ENCODE measurements around the gene ZBTB8B.
"Not testable (repeated sequence)": the region's sequence is repeated elsewhere in the genome, so short reads cannot be mapped to it uniquely, and the experiment has no call there.

Gene ZBTB8B

DNA sequence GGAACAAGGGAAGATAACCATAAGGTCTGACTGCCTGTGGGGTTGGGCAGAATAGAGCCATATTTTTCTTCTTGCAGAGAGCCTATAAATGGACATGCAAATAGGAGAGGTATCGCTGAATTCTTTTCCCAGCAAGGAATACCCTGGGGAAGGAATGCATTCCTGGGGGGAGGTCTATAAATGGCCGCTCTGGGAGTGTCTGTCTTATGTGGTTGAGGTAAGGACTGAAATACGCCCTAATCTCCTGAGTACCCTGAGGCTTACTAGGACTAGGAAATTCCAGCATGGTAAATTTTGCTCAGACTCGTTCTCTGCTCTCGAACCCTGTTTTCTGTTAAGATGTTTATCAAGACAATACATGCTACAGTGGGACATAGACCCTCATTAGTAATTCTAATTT lies 6.1 kb upstream of the ZBTB8B start:
- peaks cover 18 to 20% of the 10 kb centered on the region in 2 donors for H3K9me3 Mint-ChIP-seq
- H3K27me3 Mint-ChIP-seq = peaks cover 32% of the 10 kb centered on the region
- not testable (repeated sequence) for H3K27ac Mint-ChIP-seq, H3K4me1 Mint-ChIP-seq, ATAC-seq, DNase-seq, H3K4me3 Mint-ChIP-seq

DNA sequence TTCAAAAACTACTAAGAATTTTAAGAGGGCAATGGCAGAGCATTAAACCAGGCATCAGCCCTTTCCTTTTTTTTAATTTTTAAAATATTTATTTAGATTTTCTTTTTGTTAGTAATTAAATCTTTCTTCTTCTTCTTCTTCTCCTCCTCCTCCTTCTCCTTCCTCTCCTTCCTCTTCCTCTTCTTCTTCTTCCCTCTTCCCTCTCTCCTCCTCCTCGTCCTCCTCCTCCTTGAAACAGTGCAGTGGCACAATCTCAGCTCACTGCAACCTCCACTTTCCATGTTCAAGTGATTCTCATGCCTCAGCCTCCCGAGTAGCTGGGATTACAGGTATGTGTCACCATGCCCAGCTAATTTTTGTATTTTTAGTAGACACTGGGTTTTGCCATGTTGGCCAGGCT lies 1.9 kb upstream of the ZBTB8B start:
- not testable (repeated sequence) for ATAC-seq, DNase-seq, H3K4me3 Mint-ChIP-seq, H3K27ac Mint-ChIP-seq
- Mint-ChIP-seq H3K4me1 (peaks cover 18% of the 10 kb centered on the region), H3K27me3 (peaks cover 61% of the 10 kb centered on the region), H3K9me3 (peaks cover 16 to 17% of the 10 kb centered on the region in 2 donors)

DNA sequence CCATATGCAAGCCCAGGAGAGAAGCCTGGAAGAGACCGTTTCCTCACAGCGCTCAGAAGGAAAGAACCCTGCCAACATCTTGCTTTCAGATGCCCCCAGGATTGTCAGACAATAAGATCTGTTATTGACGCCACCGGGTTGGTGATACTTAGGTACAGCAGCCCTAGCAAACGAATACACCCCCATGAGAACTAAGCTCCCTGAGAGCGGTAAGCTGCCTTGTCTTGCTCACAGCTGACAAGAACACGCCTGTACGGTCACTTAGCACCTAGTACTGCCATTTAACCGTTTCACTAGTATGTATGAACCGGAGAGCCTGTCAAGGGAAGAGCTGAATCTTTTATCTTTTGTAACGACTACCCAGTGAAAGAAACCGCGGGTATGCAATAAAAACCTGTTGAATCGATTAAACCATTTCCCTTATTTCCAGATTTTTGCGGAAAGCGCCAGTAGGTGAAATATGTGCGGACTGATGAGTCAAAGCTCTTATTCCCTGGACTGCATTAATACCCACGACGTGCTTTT lies 619 bp upstream of the ZBTB8B start:
- Mint-ChIP-seq H3K4me3 (peak overlapping the region; percentile 79 to 87), H3K27ac (no peak overlapping the region), H3K9me3 (peaks cover 3 to 4% of the 10 kb centered on the region in 2 donors), H3K4me1 (peaks cover 18% of the 10 kb centered on the region), H3K27me3 (peaks cover 69% of the 10 kb centered on the region)
- DNase-seq (no peak), ATAC-seq (peak; percentile 50)

DNA sequence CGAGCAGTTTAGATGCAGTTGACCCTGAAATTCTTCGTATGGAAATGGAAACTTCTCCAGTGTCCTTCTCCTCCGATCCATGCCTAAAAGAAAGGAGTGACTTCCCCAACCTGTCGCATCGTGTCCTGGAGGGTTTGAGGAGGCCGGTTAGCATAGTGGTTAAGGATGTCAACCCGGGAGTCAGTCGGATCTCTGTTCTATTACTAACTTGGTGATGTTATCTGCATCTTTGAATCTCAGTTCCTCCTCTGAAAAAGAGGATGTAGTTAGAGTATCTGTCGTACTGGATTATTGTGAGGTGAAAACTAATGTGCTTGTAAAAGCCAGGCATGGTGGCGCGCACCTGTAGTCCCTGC lies 684 bp downstream of the ZBTB8B start:
- H3K9me3 Mint-ChIP-seq = no peaks in the 10 kb centered on the region
- H3K4me1 Mint-ChIP-seq = peaks cover 18% of the 10 kb centered on the region
- ATAC-seq = no peak
- H3K27ac Mint-ChIP-seq = peak overlapping the region in 1 of 2 donors; percentile 27
- no peak for DNase-seq
- H3K27me3 Mint-ChIP-seq = peaks cover 66% of the 10 kb centered on the region
- peak overlapping the region; percentile 79 to 87 for H3K4me3 Mint-ChIP-seq

DNA sequence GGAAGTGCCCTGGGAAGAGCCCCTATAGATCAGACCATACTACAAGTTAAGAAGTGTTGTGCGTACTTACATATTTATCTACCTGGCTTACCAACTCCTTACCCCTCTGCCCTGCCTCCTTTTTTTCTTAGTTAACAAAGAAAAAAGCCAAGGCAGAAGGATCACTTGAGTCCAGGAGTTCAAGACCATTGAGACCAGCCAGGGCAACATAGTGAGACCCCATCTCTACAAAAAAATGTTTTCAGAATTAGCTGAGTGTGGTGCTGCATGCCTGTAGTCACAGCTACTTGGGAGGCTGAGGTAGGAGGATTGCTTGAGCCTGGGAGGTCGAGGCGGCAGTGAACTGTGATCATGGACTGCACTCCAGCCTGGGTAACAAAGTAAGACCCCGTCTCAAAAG lies 1.9 kb downstream of the ZBTB8B start:
- DNase-seq = no peak
- H3K4me1 Mint-ChIP-seq = peaks cover 18% of the 10 kb centered on the region
- no peak overlapping the region for H3K27ac Mint-ChIP-seq
- H3K9me3 Mint-ChIP-seq = no peaks in the 10 kb centered on the region
- no peak for ATAC-seq
- H3K27me3 Mint-ChIP-seq = peaks cover 59% of the 10 kb centered on the region
- no peak overlapping the region for H3K4me3 Mint-ChIP-seq

DNA sequence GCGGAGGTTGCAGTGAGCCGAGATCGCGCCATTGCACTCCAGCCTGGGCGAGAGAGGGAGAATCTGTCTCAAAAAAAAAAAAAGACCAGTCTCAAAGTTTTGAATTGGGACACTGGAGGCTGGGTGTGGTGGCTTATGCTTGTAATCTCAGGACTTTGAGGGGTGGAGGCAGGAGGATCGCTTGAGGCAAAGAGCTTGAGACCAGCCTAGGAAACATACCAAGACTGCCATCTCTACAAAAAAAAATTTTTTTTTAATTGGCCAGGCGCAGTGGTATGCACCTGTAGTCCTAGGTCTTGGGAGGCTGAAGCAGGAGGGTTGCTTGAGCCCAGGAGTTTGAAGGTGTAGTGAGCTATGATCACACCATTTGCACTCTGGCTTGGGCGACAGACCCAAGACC lies 3.9 kb downstream of the ZBTB8B start:
- ATAC-seq (no peak), DNase-seq (no peak)
- no peak overlapping the region for H3K4me3 Mint-ChIP-seq
- no peak overlapping the region for H3K27ac Mint-ChIP-seq
- peaks cover 46% of the 10 kb centered on the region for H3K27me3 Mint-ChIP-seq
- H3K9me3 Mint-ChIP-seq = no peaks in the 10 kb centered on the region
- peaks cover 18% of the 10 kb centered on the region for H3K4me1 Mint-ChIP-seq

DNA sequence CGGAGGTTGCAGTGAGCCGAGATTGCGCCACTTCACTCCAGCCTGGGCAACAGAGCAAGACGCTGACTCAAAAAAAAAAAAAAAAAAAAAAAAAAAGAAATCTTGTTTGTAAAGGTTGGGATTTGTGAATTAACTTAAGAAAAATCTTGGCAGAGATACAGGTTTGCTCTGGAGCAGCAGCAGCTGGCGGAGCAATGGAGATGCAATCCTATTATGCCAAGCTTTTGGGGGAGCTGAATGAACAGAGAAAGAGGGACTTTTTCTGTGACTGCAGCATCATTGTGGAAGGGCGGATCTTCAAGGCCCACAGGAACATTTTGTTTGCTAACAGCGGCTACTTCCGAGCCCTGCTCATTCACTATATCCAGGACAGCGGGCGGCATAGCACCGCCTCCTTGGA lies 5.6 kb downstream of the ZBTB8B start:
- ATAC-seq (no peak), DNase-seq (no peak)
- Mint-ChIP-seq H3K27me3 (peaks cover 32% of the 10 kb centered on the region), H3K4me3 (no peak overlapping the region), H3K27ac (no peak overlapping the region), H3K4me1 (peaks cover 3% of the 10 kb centered on the region), H3K9me3 (no peaks in the 10 kb centered on the region)

DNA sequence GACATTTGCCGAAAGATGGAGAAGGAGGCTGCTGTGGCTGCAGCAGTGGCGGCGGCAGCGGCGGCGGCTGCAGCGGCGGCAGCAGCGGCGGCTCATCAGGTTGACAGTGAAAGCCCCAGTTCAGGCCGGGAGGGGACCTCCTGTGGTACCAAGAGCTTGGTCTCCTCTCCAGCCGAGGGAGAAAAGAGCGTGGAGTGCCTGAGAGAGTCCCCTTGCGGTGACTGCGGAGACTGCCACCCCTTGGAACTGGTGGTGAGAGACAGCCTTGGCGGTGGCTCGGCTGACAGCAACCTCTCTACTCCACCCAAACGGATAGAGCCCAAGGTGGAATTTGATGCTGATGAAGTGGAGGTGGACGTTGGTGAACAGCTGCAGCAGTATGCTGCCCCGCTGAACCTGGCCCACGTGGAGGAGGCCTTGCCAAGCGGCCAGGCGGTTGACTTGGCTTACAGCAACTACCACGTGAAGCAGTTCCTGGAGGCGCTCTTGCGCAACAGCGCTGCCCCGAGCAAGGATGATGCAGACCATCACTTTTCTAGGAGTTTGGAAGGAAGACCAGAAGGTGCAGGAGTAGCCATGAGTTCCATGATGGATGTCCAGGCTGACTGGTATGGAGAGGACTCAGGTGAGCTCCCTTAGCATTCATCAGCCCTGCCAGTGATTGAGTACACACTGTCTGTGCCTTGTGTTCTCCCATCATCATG lies 6.3 kb downstream of the ZBTB8B start:
- Mint-ChIP-seq H3K4me3 (no peak overlapping the region), H3K27me3 (peaks cover 27% of the 10 kb centered on the region), H3K9me3 (no peaks in the 10 kb centered on the region), H3K4me1 (no peaks in the 10 kb centered on the region), H3K27ac (no peak overlapping the region)
- DNase-seq = peak; percentile 17 to 19
- ATAC-seq = peak; percentile 75

DNA sequence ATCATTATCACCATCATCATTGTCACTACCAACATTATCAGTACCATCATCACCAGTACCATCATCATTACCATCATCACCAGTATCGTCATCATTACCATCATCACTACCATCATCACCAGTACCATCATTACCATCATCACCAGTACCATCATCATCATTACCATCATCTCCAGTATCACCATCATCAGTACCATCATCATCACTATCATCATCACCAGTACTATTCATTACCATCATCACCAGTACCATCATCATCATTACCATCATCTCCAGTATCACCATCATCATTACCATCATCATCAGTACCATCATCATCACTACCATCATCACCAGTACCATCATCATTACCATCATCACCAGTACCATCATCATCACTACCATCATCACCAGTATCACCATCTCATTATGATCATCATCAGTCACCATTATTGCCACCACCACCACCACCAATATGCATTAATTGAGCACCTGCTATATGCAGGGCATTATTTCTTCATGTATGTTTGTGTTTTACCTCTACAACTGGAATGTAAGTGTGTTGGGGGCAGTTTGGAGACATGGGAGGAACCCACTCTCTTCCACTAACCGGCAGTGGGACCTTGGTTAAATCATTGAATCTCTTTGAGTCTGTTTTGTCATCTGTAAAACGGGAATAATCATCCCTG lies 7.0 kb downstream of the ZBTB8B start:
- Mint-ChIP-seq H3K27me3 (peaks cover 22% of the 10 kb centered on the region), H3K9me3 (no peaks in the 10 kb centered on the region), H3K4me1 (no peaks in the 10 kb centered on the region), H3K4me3 (no peak overlapping the region), H3K27ac (no peak overlapping the region)
- ATAC-seq (no peak), DNase-seq (no peak)

DNA sequence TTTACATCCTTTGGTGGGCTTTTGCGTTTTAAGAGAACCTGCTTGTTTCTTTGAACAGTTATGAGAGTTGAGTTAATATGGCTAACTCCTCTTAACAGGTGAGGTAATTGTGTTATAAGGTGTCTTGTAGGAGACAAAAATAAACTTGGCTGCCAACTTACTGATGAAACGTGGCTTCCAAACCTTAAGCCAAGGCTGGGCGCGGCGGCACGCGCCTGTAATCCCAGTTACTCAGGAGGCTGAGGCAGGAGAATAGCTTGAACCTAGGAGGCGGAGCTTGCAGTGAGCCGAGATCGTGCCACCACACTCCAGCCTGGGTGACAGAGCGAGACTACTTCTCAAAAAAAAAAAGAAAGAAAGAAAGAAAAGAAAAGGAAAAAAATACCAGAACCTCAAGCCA lies 8.1 kb downstream of the ZBTB8B start:
- H3K4me3 Mint-ChIP-seq, ATAC-seq, H3K4me1 Mint-ChIP-seq, DNase-seq, H3K9me3 Mint-ChIP-seq, H3K27ac Mint-ChIP-seq: not testable (repeated sequence)
- H3K27me3 Mint-ChIP-seq = peaks cover 22% of the 10 kb centered on the region

DNA sequence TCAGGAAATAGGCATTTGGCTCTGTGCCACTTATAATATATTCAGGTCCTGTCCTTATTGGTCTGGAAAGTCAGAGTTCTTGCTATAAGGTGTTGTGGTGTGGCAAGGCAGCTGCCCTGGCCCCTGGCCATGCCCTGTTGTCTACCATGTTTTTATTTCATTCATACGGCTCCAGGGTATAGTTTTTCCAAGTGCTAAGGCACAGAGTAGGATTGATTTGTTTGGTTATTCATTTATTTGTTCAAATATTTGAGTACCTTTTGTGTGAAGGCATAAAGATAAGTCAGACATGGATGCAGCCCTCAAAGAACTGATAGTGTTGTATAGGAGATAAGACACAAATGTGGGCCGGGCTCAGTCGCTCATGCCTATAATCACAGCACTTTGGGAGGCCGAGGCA lies 10.1 kb downstream of the ZBTB8B start:
- H3K27ac Mint-ChIP-seq = no peak overlapping the region
- ATAC-seq (no peak), DNase-seq (no peak)
- H3K4me3 Mint-ChIP-seq = no peak overlapping the region
- no peaks in the 10 kb centered on the region for H3K4me1 Mint-ChIP-seq
- no peaks in the 10 kb centered on the region for H3K9me3 Mint-ChIP-seq
- peaks cover 12% of the 10 kb centered on the region for H3K27me3 Mint-ChIP-seq

DNA sequence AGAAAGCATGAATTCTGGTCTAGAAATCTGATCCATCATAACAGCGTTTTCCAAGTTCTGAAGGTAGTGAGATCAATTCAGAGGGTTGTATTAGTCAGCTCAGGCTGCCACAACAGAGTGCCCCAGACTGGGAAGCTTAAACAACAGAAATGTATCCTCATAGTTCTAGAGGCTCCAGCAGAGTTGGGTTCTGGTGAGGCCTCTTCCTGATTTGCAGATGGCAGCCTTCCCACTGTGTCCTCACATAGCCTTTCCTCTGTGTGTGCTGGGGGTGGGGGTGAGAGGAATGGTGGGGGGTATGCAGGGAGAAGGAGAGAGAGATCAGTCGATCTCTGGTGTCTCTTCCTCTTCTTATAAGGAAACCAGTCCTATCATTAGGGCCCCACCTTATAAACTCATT lies 15.1 kb downstream of the ZBTB8B start:
- Mint-ChIP-seq H3K27me3 (peaks cover 7% of the 10 kb centered on the region), H3K27ac (no peak overlapping the region), H3K4me1 (no peaks in the 10 kb centered on the region), H3K9me3 (peaks cover 0 to 6% of the 10 kb centered on the region in 2 donors), H3K4me3 (no peak overlapping the region)
- ATAC-seq = no peak
- no peak for DNase-seq

DNA sequence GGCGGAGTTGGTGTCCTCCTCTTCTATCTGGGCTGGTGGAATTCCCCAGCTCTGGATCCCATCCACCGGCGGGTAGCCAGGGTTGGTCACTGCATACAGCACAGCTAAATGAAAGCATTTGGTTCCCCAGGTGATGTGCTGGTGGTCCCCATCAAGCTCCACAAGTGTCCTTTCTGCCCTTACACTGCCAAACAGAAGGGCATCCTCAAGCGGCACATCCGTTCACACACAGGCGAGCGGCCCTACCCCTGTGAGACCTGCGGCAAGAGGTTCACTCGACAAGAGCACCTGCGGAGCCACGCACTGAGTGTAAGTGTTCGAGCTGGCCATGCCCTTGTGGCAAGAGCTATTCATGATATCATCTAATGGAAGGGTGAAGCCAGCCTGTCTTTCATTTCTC lies 15.9 kb downstream of the ZBTB8B start:
- Mint-ChIP-seq H3K4me3 (no peak overlapping the region), H3K27ac (peak overlapping the region in 1 of 2 donors; percentile 9)
- ATAC-seq = no peak

DNA sequence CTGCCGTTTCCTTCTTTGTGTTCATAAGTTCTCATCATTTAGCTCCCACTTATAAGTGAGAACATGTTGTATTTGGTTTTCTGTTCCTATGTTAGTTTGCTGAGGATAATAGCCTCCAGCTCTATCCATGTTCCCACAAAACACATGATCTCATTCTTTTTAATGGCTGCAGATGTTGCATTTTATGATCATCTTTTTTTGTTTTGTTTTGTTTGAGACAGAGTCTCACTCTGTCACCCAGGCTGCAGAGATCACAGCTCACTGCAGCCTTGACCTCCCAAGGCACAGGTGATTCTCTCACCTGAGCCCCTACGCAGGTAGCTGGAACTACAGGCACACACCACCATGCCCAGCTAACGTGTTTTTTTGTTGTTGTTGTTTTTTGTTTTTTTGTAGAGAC lies 16.9 kb downstream of the ZBTB8B start:
- not testable (repeated sequence) for ATAC-seq, H3K27ac Mint-ChIP-seq, H3K4me1 Mint-ChIP-seq, H3K4me3 Mint-ChIP-seq, H3K9me3 Mint-ChIP-seq, H3K27me3 Mint-ChIP-seq, DNase-seq

More for the DNA sequence above, 15.9 kb downstream of the ZBTB8B start:
- no peak for DNase-seq
- Mint-ChIP-seq H3K4me1 (no peaks in the 10 kb centered on the region), H3K27me3 (peaks cover 5% of the 10 kb centered on the region), H3K9me3 (peaks cover 0 to 6% of the 10 kb centered on the region in 2 donors)

DNA sequence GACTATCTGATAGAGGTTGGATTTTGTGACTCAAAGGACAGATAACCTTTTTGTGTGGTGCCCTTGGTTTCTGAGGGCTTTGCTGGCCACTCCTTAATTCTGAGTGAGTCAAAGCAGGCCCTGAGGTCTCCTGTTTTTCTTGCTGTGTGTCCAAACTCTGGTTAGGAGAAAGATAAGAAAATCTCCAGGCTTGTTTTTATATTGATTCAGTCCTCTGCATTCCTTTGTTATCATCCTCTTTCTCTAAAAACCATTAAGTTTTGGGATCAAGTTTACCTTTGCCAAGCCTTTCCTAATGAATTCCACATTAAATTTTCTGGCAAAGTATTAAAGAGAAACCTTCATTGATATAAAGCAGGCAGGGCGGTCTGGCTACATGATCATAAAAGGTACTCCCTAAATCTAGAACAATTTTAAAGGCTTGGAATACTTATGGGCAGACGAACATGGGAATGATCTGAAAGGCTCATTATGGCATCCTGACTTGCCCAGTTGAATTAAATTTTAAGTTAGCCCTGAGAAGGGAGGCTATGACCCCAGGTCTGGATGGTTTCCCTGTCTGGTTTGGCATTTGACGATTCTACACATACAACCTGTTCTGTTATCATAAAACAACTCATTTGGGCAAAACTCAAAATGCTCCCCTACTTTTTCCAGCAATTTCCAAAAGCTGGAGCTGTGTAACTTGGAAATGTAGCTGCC lies 20.8 kb downstream of the ZBTB8B start:
- DNase-seq (no peak), ATAC-seq (no peak)
- no peaks in the 10 kb centered on the region for H3K4me1 Mint-ChIP-seq
- no peak overlapping the region for H3K4me3 Mint-ChIP-seq
- no peak overlapping the region for H3K27ac Mint-ChIP-seq
- H3K27me3 Mint-ChIP-seq = peaks cover 24% of the 10 kb centered on the region
- H3K9me3 Mint-ChIP-seq = peaks cover 0 to 6% of the 10 kb centered on the region in 2 donors

Data from stimulated activated naive CD8-positive, alpha-beta T cell treated with anti-CD3 and anti-CD28 coated beads, Interleukin-15, amount 100 ng/mL, for 72 hours (primary cell).